ENCODE measurements around the gene NGF. TPM values are rescaled to one million over a fixed set of nuclear protein-coding genes. Genes with fewer than 3 reads are reported as not detected.
A peak's percentile ranks its signal among the peaks of the same experiment; 100 is the strongest.
"Not testable (repeated sequence)": the region's sequence is repeated elsewhere in the genome, so short reads cannot be mapped to it uniquely, and the experiment has no call there.

The NGF gene
- 1.2 and 1.3 TPM in 2 replicates for total RNA-seq (2014; rRNA removed; shearing (Covaris generic); ENCODE audit: low replicate concordance)

- peak; percentile 79 for DNase-seq
- Histone ChIP-seq H3K4me3 (peak within 1 kb of the TSS; percentile 56), H3K9me3 (no peaks in the 10 kb centered on the region), H3K36me3 (no peaks in the 10 kb centered on the region), H3K27me3 (no peaks in the 10 kb centered on the region)
Measured at GRCh38 chr1:115337633-115338456, at the start of gene NGF. NGF (minus strand) TSS chr1:115338249; CDS start chr1:115286795, 51,454 bp downstream.

- H3K27me3 ChIP-seq, result not testable (repeated sequence)
Measured at GRCh38 chr1:115383455-115383854, 45.4 kb upstream of the NGF start.

GRCh38 chr1:115379943-115380342, 41.9 kb upstream of the NGF start:
- Histone ChIP-seq H3K36me3 (no peaks in the 10 kb centered on the region), H3K27me3 (no peaks in the 10 kb centered on the region), H3K4me3 (no peak overlapping the region), H3K9me3 (no peaks in the 10 kb centered on the region)
- DNase-seq, result no peak

More at GRCh38 chr1:115383455-115383854, 45.4 kb upstream of the NGF start:
- H3K4me3 ChIP-seq, H3K9me3 ChIP-seq, DNase-seq, H3K36me3 ChIP-seq: not testable (repeated sequence)

- H3K4me3 ChIP-seq, result no peak overlapping the region
- no peaks in the 10 kb centered on the region for H3K9me3 ChIP-seq
- H3K27me3 ChIP-seq, result no peaks in the 10 kb centered on the region
- DNase-seq, result no peak
- no peaks in the 10 kb centered on the region for H3K36me3 ChIP-seq
Measured at GRCh38 chr1:115377411-115377810, 39.4 kb upstream of the NGF start.

GRCh38 chr1:115374598-115374997, 36.5 kb upstream of the NGF start:
- DNase-seq, result no peak
- Histone ChIP-seq H3K4me3 (no peak overlapping the region), H3K27me3 (no peaks in the 10 kb centered on the region), H3K36me3 (no peaks in the 10 kb centered on the region), H3K9me3 (no peaks in the 10 kb centered on the region)

GRCh38 chr1:115373305-115373704, 35.3 kb upstream of the NGF start:
- peak; percentile 12 for DNase-seq
- no peaks in the 10 kb centered on the region for H3K27me3 ChIP-seq
- no peaks in the 10 kb centered on the region for H3K36me3 ChIP-seq
- no peak overlapping the region for H3K4me3 ChIP-seq
- H3K9me3 ChIP-seq, result no peaks in the 10 kb centered on the region

GRCh38 chr1:115365738-115366137, 27.7 kb upstream of the NGF start:
- no peak for DNase-seq
- Histone ChIP-seq H3K27me3 (no peaks in the 10 kb centered on the region), H3K4me3 (no peak overlapping the region), H3K36me3 (no peaks in the 10 kb centered on the region), H3K9me3 (no peaks in the 10 kb centered on the region)

- Histone ChIP-seq H3K27me3 (no peaks in the 10 kb centered on the region), H3K4me3 (no peak overlapping the region), H3K36me3 (no peaks in the 10 kb centered on the region), H3K9me3 (no peaks in the 10 kb centered on the region)
- DNase-seq, result no peak
Measured at GRCh38 chr1:115364780-115365155, 26.7 kb upstream of the NGF start.

- no peaks in the 10 kb centered on the region for H3K27me3 ChIP-seq
- H3K36me3 ChIP-seq, result no peaks in the 10 kb centered on the region
- no peak for DNase-seq
- no peak overlapping the region for H3K4me3 ChIP-seq
- H3K9me3 ChIP-seq, result no peaks in the 10 kb centered on the region
Measured at GRCh38 chr1:115364046-115364779, 26.2 kb upstream of the NGF start.

GRCh38 chr1:115363171-115363570, 25.1 kb upstream of the NGF start:
- DNase-seq, result no peak
- Histone ChIP-seq H3K27me3 (no peaks in the 10 kb centered on the region), H3K9me3 (no peaks in the 10 kb centered on the region), H3K4me3 (no peak overlapping the region), H3K36me3 (no peaks in the 10 kb centered on the region)

GRCh38 chr1:115360505-115361129, 22.6 kb upstream of the NGF start:
- DNase-seq, H3K4me3 ChIP-seq: not testable (repeated sequence)

GRCh38 chr1:115359787-115360452, 21.9 kb upstream of the NGF start:
- not testable (repeated sequence) for DNase-seq, H3K9me3 ChIP-seq, H3K27me3 ChIP-seq, H3K4me3 ChIP-seq, H3K36me3 ChIP-seq

More at GRCh38 chr1:115360505-115361129, 22.6 kb upstream of the NGF start:
- not testable (repeated sequence) for H3K27me3 ChIP-seq, H3K9me3 ChIP-seq, H3K36me3 ChIP-seq

GRCh38 chr1:115356356-115356755, 18.3 kb upstream of the NGF start:
- no peak for DNase-seq
- Histone ChIP-seq H3K9me3 (no peaks in the 10 kb centered on the region), H3K36me3 (no peaks in the 10 kb centered on the region), H3K27me3 (no peaks in the 10 kb centered on the region), H3K4me3 (no peak overlapping the region)

GRCh38 chr1:115355069-115355468, 17.0 kb upstream of the NGF start:
- no peaks in the 10 kb centered on the region for H3K36me3 ChIP-seq
- H3K9me3 ChIP-seq, result no peaks in the 10 kb centered on the region
- H3K27me3 ChIP-seq, result no peaks in the 10 kb centered on the region
- H3K4me3 ChIP-seq, result no peak overlapping the region
- no peak for DNase-seq

GRCh38 chr1:115351143-115351542, 13.1 kb upstream of the NGF start:
- no peak for DNase-seq
- Histone ChIP-seq H3K9me3 (no peaks in the 10 kb centered on the region), H3K4me3 (no peak overlapping the region), H3K27me3 (no peaks in the 10 kb centered on the region), H3K36me3 (no peaks in the 10 kb centered on the region)

- no peaks in the 10 kb centered on the region for H3K9me3 ChIP-seq
- no peaks in the 10 kb centered on the region for H3K36me3 ChIP-seq
- H3K27me3 ChIP-seq, result no peaks in the 10 kb centered on the region
- no peak overlapping the region for H3K4me3 ChIP-seq
- no peak for DNase-seq
Measured at GRCh38 chr1:115348636-115349035, 10.6 kb upstream of the NGF start.

- H3K27me3 ChIP-seq, result no peaks in the 10 kb centered on the region
- H3K4me3 ChIP-seq, result no peak overlapping the region
- H3K36me3 ChIP-seq, result no peaks in the 10 kb centered on the region
- H3K9me3 ChIP-seq, result no peaks in the 10 kb centered on the region
- DNase-seq, result no peak
Measured at GRCh38 chr1:115347282-115347681, 9.2 kb upstream of the NGF start.

Data from MG63 (cell line).